Erythroblast (primary cell): ENCODE data around the gene TBC1D9B.

Experiments used
- GATA1 ChIP-seq: IDR thresholded peaks from 2 replicates; pipeline ENCODE4 v1.6.1; 2011; ENCODE audit warnings: low read depth, mild to moderate bottlenecking, control low read depth, low read length, moderate library complexity
- POLR2A ChIP-seq: IDR thresholded peaks from 2 replicates; pipeline ENCODE4 v1.6.1; 2011; ENCODE audit warnings: mild to moderate bottlenecking, low read length

DNA sequence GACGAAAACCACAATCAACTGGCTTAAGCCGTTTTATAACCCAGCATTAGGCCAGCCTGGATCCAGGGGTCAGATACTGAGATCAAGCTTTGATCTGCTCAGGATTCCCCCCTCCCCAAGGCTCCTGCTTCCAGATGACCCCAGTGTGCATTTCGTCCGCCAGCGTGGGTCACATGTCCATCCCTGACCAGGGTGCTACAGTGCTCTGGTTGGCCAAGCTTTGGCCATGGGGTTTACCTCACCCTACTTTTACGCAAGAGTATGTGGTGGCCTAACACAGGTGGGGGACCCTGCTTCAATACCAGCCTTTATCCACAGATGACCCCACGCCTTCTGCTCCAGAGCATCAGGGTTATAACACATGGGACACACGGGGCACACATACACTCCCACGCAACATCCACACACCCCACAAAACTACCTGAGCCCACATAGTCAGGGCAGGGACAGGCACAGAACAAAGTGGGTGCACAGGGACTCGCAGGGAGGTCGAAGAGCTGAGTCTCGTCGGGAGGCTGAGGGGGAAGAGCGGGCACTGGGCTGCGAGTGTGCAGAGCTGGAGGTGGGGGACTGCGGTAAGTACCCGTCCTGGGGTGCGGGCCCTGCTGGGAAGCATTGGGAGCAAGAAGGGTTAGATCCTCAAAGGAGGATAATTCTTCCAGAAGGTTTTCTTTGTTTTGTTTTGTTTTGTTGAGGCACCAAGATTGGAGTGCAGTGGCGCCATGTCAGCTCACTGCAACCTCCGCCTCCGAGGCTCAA, 92.0 kb downstream of the TBC1D9B start:
- TF ChIP-seq POLR2A (no peak), GATA1 (no peak)
